ENCODE data around the gene TBKBP1.

DNA sequence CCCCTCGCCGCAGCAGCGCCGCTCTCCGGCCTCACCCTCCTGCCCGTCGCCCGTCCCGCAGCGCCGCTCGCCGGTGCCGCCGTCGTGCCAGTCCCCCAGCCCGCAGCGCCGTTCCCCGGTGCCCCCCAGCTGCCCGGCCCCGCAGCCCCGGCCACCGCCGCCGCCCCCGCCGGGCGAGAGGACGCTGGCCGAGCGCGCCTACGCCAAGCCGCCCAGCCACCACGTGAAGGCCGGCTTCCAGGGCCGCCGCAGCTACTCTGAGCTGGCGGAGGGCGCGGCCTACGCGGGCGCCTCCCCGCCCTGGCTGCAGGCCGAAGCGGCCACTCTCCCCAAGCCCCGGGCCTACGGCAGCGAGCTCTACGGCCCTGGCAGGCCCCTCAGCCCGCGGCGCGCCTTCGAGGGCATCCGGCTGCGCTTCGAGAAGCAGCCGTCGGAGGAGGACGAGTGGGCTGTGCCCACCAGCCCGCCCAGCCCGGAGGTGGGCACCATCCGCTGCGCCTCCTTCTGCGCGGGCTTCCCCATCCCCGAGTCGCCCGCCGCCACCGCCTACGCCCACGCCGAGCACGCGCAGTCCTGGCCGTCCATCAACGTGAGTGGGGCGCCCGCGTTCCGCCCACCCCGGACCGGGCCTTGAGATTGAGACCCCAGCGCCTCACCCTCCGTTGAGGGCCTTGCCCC, 15.0 kb downstream of the TBKBP1 start:
- TF ChIP-seq, protein P1, sequence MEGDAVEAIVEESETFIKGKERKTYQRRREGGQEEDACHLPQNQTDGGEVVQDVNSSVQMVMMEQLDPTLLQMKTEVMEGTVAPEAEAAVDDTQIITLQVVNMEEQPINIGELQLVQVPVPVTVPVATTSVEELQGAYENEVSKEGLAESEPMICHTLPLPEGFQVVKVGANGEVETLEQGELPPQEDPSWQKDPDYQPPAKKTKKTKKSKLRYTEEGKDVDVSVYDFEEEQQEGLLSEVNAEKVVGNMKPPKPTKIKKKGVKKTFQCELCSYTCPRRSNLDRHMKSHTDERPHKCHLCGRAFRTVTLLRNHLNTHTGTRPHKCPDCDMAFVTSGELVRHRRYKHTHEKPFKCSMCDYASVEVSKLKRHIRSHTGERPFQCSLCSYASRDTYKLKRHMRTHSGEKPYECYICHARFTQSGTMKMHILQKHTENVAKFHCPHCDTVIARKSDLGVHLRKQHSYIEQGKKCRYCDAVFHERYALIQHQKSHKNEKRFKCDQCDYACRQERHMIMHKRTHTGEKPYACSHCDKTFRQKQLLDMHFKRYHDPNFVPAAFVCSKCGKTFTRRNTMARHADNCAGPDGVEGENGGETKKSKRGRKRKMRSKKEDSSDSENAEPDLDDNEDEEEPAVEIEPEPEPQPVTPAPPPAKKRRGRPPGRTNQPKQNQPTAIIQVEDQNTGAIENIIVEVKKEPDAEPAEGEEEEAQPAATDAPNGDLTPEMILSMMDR (IDR thresholded peaks at IDR 0.05; ENCODE audit: extremely low read depth in 1 of 2, insufficient read depth in 1 of 2, low read depth in 1 of 2, low read length in 2 of 2), result no peak
- TF ChIP-seq FOS (IDR thresholded peaks at IDR 0.05; ENCODE audit: borderline replicate concordance, insufficient read depth, low read length) (no peak), POLR2A (IDR thresholded peaks at IDR 0.05; ENCODE audit: low read depth, low read length) (no peak), EZH2 (IDR thresholded peaks at IDR 0.05; ENCODE audit: borderline replicate concordance, low read depth, low read length, severe bottlenecking) (no peak), POLR2AphosphoS5 (IDR thresholded peaks at IDR 0.05; ENCODE audit: insufficient read depth, low read depth, low read length) (no peak)
- TF ChIP-seq, protein P2, sequence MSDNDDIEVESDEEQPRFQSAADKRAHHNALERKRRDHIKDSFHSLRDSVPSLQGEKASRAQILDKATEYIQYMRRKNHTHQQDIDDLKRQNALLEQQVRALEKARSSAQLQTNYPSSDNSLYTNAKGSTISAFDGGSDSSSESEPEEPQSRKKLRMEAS (IDR thresholded peaks at IDR 0.05; ENCODE audit: insufficient read depth, insufficient read length), result no peak
